PC-3 (cell line): ENCODE measurements around the gene ACP4. TPM values are rescaled to one million over a fixed set of nuclear protein-coding genes. Genes with fewer than 3 reads are reported as not detected.

Experiments
- ATAC-seq: fragments of 200-7000 bp; cut with Tn5 transposase; 2 replicates; pipeline ENCODE4 v1.9.1; 2020; ENCODE audit warnings: mild to moderate bottlenecking, moderate library complexity
- BruUV-seq: library from RNA; stranded (reverse); fragments of 400-500 nt; replicated peaks from 2 replicates; lab custom pipeline; 2021; lab: Mats Ljungman, UMichigan
- CTCF ChIA-PET: fragments of 300-600 bp; sonication (Branson Sonifier 250); formaldehyde crosslinking; loops from one replicate; lab custom pipeline; 2022; ENCODE audit warnings: antibody characterized with exemption; lab: Charles Lee
- POLR2A ChIA-PET: fragments of 300-600 bp; sonication (Branson Sonifier 250); formaldehyde crosslinking; loops from one replicate; lab custom pipeline; 2022; ENCODE audit warnings: antibody characterized with exemption; ENCODE audit not compliant: unreplicated experiment; lab: Charles Lee
- DNase-seq: peaks from one replicate; pipeline ENCODE4 v3.0.0-alpha.2; 2015
- H2AFZ ChIP-seq: fragments of 300-600 bp; sonication (generic); 2 replicates; pipeline ENCODE4 v1.6.0; 2016; ENCODE audit warnings: antibody characterized with exemption, low read length
- H3F3A ChIP-seq: fragments of 300-600 bp; sonication (generic); one replicate; pipeline ENCODE4 v1.6.0; 2017; ENCODE audit warnings: antibody characterized with exemption, low read length, control low read depth, mild to moderate bottlenecking; ENCODE audit not compliant: unreplicated experiment
- H3K27ac ChIP-seq: fragments of 300-600 bp; sonication (generic); 2 replicates; pipeline ENCODE4 v1.5.1; 2016; ENCODE audit warnings: mild to moderate bottlenecking, low read length
- H3K27me3 ChIP-seq: fragments of 300-600 bp; sonication (generic); 2 replicates; pipeline ENCODE4 v1.6.1; 2016; ENCODE audit warnings: low read length, mixed read lengths
- H3K36me3 ChIP-seq: fragments of 300-600 bp; sonication (generic); 2 replicates; pipeline ENCODE4 v1.6.1; 2016; ENCODE audit warnings: low read depth, mixed run types, low read length, mixed read lengths
- H3K4me1 ChIP-seq: fragments of 300-600 bp; sonication (generic); 2 replicates; pipeline ENCODE4 v1.5.1; 2016; ENCODE audit warnings: low read length; ENCODE audit not compliant: insufficient read depth
- H3K4me2 ChIP-seq: fragments of 300-600 bp; sonication (generic); 2 replicates; pipeline ENCODE4 v1.6.0; 2016; ENCODE audit warnings: low read length
- H3K4me3 ChIP-seq: fragments of 300-600 bp; sonication (generic); 2 replicates; pipeline ENCODE4 v1.5.1; 2016; ENCODE audit warnings: mild to moderate bottlenecking, low read length, mixed read lengths
- H3K79me2 ChIP-seq: fragments of 300-600 bp; sonication (generic); 2 replicates; pipeline ENCODE4 v1.6.1; 2017; ENCODE audit warnings: low read length, mixed read lengths
- H3K9ac ChIP-seq: fragments of 300-600 bp; sonication (generic); 2 replicates; pipeline ENCODE4 v1.6.0; 2016; ENCODE audit warnings: mild to moderate bottlenecking, low read length
- H3K9me2 ChIP-seq: fragments of 300-600 bp; sonication (generic); replicated peaks from 2 replicates; pipeline ENCODE4 v1.6.1; 2016; ENCODE audit warnings: mixed run types, low read length, mixed read lengths
- H3K9me3 ChIP-seq: fragments of 300-600 bp; sonication (generic); 2 replicates; pipeline ENCODE4 v1.6.1; 2016; ENCODE audit warnings: low read length, mixed read lengths
- H4K20me1 ChIP-seq: fragments of 300-600 bp; sonication (generic); 2 replicates; pipeline ENCODE4 v1.6.1; 2016; ENCODE audit warnings: low read length, mixed read lengths
- EZH2 ChIP-seq: fragments of 300-600 bp; sonication (generic); IDR thresholded peaks from one replicate; pipeline ENCODE4 v1.6.1; 2017; ENCODE audit warnings: antibody characterized with exemption, mild to moderate bottlenecking, low read length; ENCODE audit not compliant: unreplicated experiment
- EZH2phosphoT487 ChIP-seq: fragments of 300-600 bp; sonication (generic); IDR thresholded peaks from 2 replicates; pipeline ENCODE4 v1.6.1; 2018; ENCODE audit warnings: mild to moderate bottlenecking, antibody characterized with exemption, low read length, borderline replicate concordance
- intact Hi-C: fragments of 100-400 bp; cut with micrococcal nuclease; formaldehyde crosslinking; loops from 2 replicates; pipeline ENCODE4 v1.9.0; 2023
- total RNA-seq: library from RNA; depleted of rRNA; stranded (reverse); fragments of >200 nt; gene quantifications from 2 replicates; pipeline ENCODE4 v1.2.3, GENCODE V29; 2014
- TF ChIP-seq, protein P1 (sequence below): fragments of 300-600 bp; sonication (generic); conservative IDR thresholded peaks from 2 replicates; pipeline ENCODE4 v1.5.1; 2017; ENCODE audit warnings: antibody characterized with exemption, low read depth, mild to moderate bottlenecking, low read length

Gene ACP4
- total RNA-seq, 1 experiment from 2014 or later: not detected

DNA sequence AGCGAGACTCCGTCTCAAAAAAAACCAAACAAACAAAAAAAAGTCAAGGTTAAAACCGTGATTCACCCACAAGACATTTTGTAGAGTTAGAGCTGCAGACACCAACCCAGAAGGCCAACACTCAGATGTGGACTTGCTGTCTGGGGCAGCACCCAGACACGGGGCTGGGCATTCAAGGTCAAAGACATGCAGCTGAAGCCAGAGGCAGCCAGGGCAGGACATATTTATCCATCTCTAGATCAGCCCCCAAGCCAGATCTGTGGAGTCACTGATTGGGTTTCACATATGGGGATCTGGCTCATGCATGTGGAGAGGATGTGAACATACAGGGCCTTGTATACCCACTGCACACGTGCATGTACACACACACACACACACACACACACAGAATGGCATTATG, 39.6 kb downstream of the ACP4 start:
- no peak overlapping the region for H3K9ac ChIP-seq
- intact Hi-C loops: no loop called here
- H3K4me1 ChIP-seq: no peaks in the 10 kb centered on the region
- H4K20me1 ChIP-seq: no peaks in the 10 kb centered on the region
- ChIA-PET POLR2A (no interaction called here), CTCF (no interaction called here)
- no TSS peak for BruUV-seq
- no peaks in the 10 kb centered on the region for H3K9me2 ChIP-seq
- no peak overlapping the region for H3K4me2 ChIP-seq
- no peaks in the 10 kb centered on the region for H3F3A ChIP-seq
- no peak overlapping the region for H2AFZ ChIP-seq
- ATAC-seq (no peak), DNase-seq (no peak)
- no peak overlapping the region for H3K27ac ChIP-seq
- no peaks in the 10 kb centered on the region for H3K79me2 ChIP-seq
- H3K27me3 ChIP-seq: peaks cover 20% of the 10 kb centered on the region; the same call in 1 of the 2 replicates
- H3K9me3 ChIP-seq: no peaks in the 10 kb centered on the region
- H3K36me3 ChIP-seq: no peaks in the 10 kb centered on the region
- no peak overlapping the region for H3K4me3 ChIP-seq
- TF ChIP-seq EZH2 (no peak), EZH2phosphoT487 (no peak)
- TF ChIP-seq, protein P1, sequence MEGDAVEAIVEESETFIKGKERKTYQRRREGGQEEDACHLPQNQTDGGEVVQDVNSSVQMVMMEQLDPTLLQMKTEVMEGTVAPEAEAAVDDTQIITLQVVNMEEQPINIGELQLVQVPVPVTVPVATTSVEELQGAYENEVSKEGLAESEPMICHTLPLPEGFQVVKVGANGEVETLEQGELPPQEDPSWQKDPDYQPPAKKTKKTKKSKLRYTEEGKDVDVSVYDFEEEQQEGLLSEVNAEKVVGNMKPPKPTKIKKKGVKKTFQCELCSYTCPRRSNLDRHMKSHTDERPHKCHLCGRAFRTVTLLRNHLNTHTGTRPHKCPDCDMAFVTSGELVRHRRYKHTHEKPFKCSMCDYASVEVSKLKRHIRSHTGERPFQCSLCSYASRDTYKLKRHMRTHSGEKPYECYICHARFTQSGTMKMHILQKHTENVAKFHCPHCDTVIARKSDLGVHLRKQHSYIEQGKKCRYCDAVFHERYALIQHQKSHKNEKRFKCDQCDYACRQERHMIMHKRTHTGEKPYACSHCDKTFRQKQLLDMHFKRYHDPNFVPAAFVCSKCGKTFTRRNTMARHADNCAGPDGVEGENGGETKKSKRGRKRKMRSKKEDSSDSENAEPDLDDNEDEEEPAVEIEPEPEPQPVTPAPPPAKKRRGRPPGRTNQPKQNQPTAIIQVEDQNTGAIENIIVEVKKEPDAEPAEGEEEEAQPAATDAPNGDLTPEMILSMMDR: no peak

DNA sequence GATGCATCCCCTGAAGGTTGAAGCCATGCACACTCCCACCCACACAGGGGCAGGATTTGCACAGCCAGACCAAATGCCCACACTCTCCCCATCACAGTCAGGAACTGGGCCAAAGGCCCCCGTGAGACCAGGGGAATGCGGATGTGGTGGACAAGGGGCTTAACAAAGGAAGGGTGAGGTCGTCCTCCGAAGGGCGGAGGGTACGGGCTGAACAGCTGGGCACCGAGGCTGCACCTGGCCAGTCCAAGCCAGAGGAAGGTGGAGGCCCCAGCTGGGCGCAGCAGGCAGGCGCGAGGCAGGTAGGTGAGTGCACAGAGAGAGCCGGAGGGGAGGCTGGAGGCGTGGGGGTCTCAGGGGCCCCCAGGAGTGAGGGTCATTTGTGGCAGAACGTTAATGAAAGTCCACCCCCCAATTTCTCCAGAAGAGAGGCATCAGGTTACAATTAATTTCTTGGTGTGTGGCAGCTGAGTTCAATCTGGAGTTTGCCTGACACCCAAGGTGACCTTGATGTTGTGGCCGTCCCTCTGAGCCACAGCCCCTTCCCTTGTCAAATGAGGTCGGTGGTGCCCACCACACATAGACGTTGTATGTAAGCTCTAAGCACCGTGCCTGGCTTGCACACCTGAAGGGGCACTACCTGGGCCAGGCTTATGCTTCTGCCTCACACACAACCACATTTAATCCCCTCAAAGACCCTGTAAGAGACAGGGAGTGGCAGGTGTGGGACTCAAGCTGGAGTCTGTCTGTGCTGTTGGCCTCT, 40.2 kb downstream of the ACP4 start:
- ChIA-PET POLR2A (no interaction called here), CTCF (no interaction called here)
- no peak overlapping the region for H3K4me2 ChIP-seq
- H3K9me2 ChIP-seq: no peaks in the 10 kb centered on the region
- TF ChIP-seq EZH2 (no peak), EZH2phosphoT487 (no peak)
- TF ChIP-seq, protein P1: no peak
- H3K27ac ChIP-seq: no peak overlapping the region
- no peaks in the 10 kb centered on the region for H3K9me3 ChIP-seq
- BruUV-seq: no TSS peak
- no peaks in the 10 kb centered on the region for H3F3A ChIP-seq
- H3K36me3 ChIP-seq: no peaks in the 10 kb centered on the region
- H2AFZ ChIP-seq: no peak overlapping the region
- H3K79me2 ChIP-seq: no peaks in the 10 kb centered on the region
- no peaks in the 10 kb centered on the region for H4K20me1 ChIP-seq
- no peak overlapping the region for H3K9ac ChIP-seq
- intact Hi-C loops: no loop called here
- H3K4me1 ChIP-seq: no peaks in the 10 kb centered on the region
- ATAC-seq: no peak
- no peak overlapping the region for H3K4me3 ChIP-seq
- peaks cover 18% of the 10 kb centered on the region; the same call in 1 of the 2 replicates for H3K27me3 ChIP-seq
- no peak for DNase-seq

DNA sequence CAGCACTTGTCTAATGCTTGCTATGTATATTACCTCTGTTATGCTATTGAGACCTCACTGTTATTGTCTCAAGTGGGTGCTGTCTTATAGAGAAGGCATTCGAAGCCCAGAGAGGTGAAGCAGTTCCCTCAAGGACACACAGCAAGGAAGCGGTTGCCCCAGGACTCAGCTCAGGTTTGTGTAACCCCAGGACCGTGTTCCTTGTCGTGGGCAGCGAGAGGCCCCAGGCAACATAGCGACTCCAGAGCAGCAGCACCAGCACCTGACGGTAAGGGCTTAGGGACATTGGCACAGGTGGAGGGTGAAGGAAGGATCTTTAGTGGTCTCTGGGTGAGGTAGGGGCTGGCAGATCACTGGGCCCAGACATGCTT, 40.8 kb downstream of the ACP4 start:
- no peak overlapping the region for H3K4me3 ChIP-seq
- no TSS peak for BruUV-seq
- no peak overlapping the region for H2AFZ ChIP-seq
- no peaks in the 10 kb centered on the region for H3K9me3 ChIP-seq
- POLR2A ChIA-PET: no interaction called here
- TF ChIP-seq, protein P1: no peak
- TF ChIP-seq EZH2phosphoT487: no peak
- no peak for TF ChIP-seq EZH2
- H3K27ac ChIP-seq: no peak overlapping the region
- no peaks in the 10 kb centered on the region for H3K36me3 ChIP-seq
- no peaks in the 10 kb centered on the region for H4K20me1 ChIP-seq
- no peak for ATAC-seq
- H3K79me2 ChIP-seq: no peaks in the 10 kb centered on the region
- no peaks in the 10 kb centered on the region for H3F3A ChIP-seq
- DNase-seq: no peak
- CTCF ChIA-PET: no interaction called here
- peaks cover under 1% of the 10 kb centered on the region; the same call in 1 of the 2 replicates for H3K4me1 ChIP-seq
- no peak overlapping the region for H3K4me2 ChIP-seq
- peaks cover 18% of the 10 kb centered on the region for H3K27me3 ChIP-seq
- no peak overlapping the region for H3K9ac ChIP-seq
- intact Hi-C loops: no loop called here
- H3K9me2 ChIP-seq: no peaks in the 10 kb centered on the region
